IMR-90 (cell line): ENCODE data around the gene CLEC6A. TPM values are rescaled to one million over a fixed set of nuclear protein-coding genes. Genes with fewer than 3 reads are reported as not detected.

Source experiments
- ATAC-seq: fragments of 200-7000 bp; cut with Tn5 transposase; 2 replicates; pipeline ENCODE4 v1.9.1; 2020; ENCODE audit warnings: low read depth, mild to moderate bottlenecking, moderate library complexity
- BruUV-seq: library from RNA; stranded (reverse); fragments of 400-500 nt; replicated peaks from 2 replicates; lab custom pipeline; 2021; lab: Mats Ljungman, UMichigan
- CTCF ChIA-PET: fragments of 300-600 bp; formaldehyde crosslinking; extraction: SDS; loops from one replicate; lab custom pipeline; 2021; ENCODE audit warnings: antibody characterized with exemption; lab: Yijun Ruan, JAX
- POLR2A ChIA-PET: fragments of 300-600 bp; sonication (Branson Sonifier 250); formaldehyde crosslinking; loops from one replicate; lab custom pipeline; 2022; ENCODE audit warnings: antibody characterized with exemption; ENCODE audit not compliant: unreplicated experiment; lab: Charles Lee
- DNase-seq: peaks from one replicate; pipeline ENCODE4 v3.0.0; 2013
- H2AFZ ChIP-seq: replicated peaks from 2 replicates; pipeline ENCODE3; 2013; ENCODE audit warnings: low read length, mild to moderate bottlenecking; ENCODE audit not compliant: poor library complexity
- H2AK5ac ChIP-seq: 2 replicates; pipeline ENCODE4 v1.6.1; 2013; ENCODE audit warnings: low read depth, low read length, inconsistent platforms
- H2AK9ac ChIP-seq: replicated peaks from 2 replicates; pipeline ENCODE3; 2013; ENCODE audit warnings: mild to moderate bottlenecking, low read depth, low read length, moderate library complexity; ENCODE audit not compliant: poor library complexity
- H2BK120ac ChIP-seq: 2 replicates; pipeline ENCODE4 v1.6.1; 2013; ENCODE audit warnings: low read depth, low read length, inconsistent platforms
- H2BK15ac ChIP-seq: 3 replicates; pipeline ENCODE4 v1.6.1; 2013; ENCODE audit warnings: low read depth, low read length, inconsistent platforms
- H2BK20ac ChIP-seq: 2 replicates; pipeline ENCODE4 v1.6.1; 2013; ENCODE audit warnings: low read depth, mild to moderate bottlenecking, inconsistent platforms, low read length, moderate library complexity
- H2BK5ac ChIP-seq: 2 replicates; pipeline ENCODE4 v1.6.1; 2013; ENCODE audit warnings: mild to moderate bottlenecking, low read depth, low read length, inconsistent platforms; ENCODE audit not compliant: poor library complexity, severe bottlenecking
- H3K14ac ChIP-seq: replicated peaks from 2 replicates; pipeline ENCODE4 v1.6.1; 2013; ENCODE audit warnings: low read depth, low read length, inconsistent platforms
- H3K18ac ChIP-seq: 2 replicates; pipeline ENCODE4 v1.6.1; 2013; ENCODE audit warnings: low read depth, low read length, control low read depth
- H3K23ac ChIP-seq: 2 replicates; pipeline ENCODE4 v1.6.1; 2013; ENCODE audit warnings: low read depth, low read length, inconsistent platforms
- H3K27ac ChIP-seq: 2 replicates; pipeline ENCODE4 v1.5.1; 2013; ENCODE audit warnings: mild to moderate bottlenecking, control low read depth, low read length; ENCODE audit not compliant: insufficient read depth
- H3K27me3 ChIP-seq: 2 replicates; pipeline ENCODE4 v1.6.1; 2013; ENCODE audit warnings: low read length; ENCODE audit not compliant: control insufficient read depth, insufficient read depth
- H3K36me3 ChIP-seq: 2 replicates; pipeline ENCODE4 v1.6.1; 2013; ENCODE audit warnings: low read length, mixed read lengths; ENCODE audit not compliant: control insufficient read depth, insufficient read depth
- H3K4ac ChIP-seq: 2 replicates; pipeline ENCODE4 v1.6.1; 2013; ENCODE audit warnings: low read depth, low read length, inconsistent platforms
- H3K4me1 ChIP-seq: 2 replicates; pipeline ENCODE4 v1.6.1; 2013; ENCODE audit warnings: low read length, mixed read lengths; ENCODE audit not compliant: control insufficient read depth, insufficient read depth
- H3K4me2 ChIP-seq: 2 replicates; pipeline ENCODE4 v1.6.1; 2013; ENCODE audit warnings: low read depth, mild to moderate bottlenecking, control low read depth, low read length, moderate library complexity
- H3K4me3 ChIP-seq: 2 replicates; pipeline ENCODE4 v1.5.1; 2013; ENCODE audit warnings: low read depth, mild to moderate bottlenecking, control low read depth, low read length, moderate library complexity; ENCODE audit not compliant: insufficient read depth
- H3K56ac ChIP-seq: 2 replicates; pipeline ENCODE4 v1.6.1; 2013; ENCODE audit warnings: low read length, inconsistent platforms; ENCODE audit not compliant: insufficient read depth; ENCODE audit errors: extremely low read depth
- H3K79me1 ChIP-seq, 2 experiments: 2 replicates each; pipeline ENCODE4 v1.6.1; 2013; ENCODE audit warnings: low read length in 2 of 2, inconsistent platforms in 1 of 2, low read depth in 1 of 2
- H3K9ac ChIP-seq: 2 replicates; pipeline ENCODE4 v1.6.1; 2013; ENCODE audit warnings: low read depth, low read length, control low read depth
- H3K9me1 ChIP-seq: 2 replicates; pipeline ENCODE4 v1.6.1; 2013; ENCODE audit warnings: low read length, inconsistent platforms; ENCODE audit not compliant: insufficient read depth
- H3K9me3 ChIP-seq: 2 replicates; pipeline ENCODE4 v1.6.1; 2013; ENCODE audit warnings: low read length; ENCODE audit not compliant: control insufficient read depth, insufficient read depth
- H4K20me1 ChIP-seq: 2 replicates; pipeline ENCODE4 v1.6.1; 2013; ENCODE audit warnings: low read length, inconsistent platforms; ENCODE audit not compliant: insufficient read depth
- H4K5ac ChIP-seq: 2 replicates; pipeline ENCODE4 v1.6.1; 2013; ENCODE audit warnings: mild to moderate bottlenecking, low read depth, low read length, control low read depth
- H4K8ac ChIP-seq, 2 experiments: 2 replicates each; pipeline ENCODE4 v1.6.1; 2013; ENCODE audit warnings: low read depth in 2 of 2, low read length in 2 of 2, control low read depth in 1 of 2, inconsistent platforms in 1 of 2
- H4K91ac ChIP-seq: 2 replicates; pipeline ENCODE4 v1.6.1; 2013; ENCODE audit warnings: low read depth, low read length, inconsistent platforms; ENCODE audit not compliant: insufficient read depth
- MAFK ChIP-seq: IDR thresholded peaks from 2 replicates; pipeline ENCODE4 v1.6.1; 2012; ENCODE audit warnings: low read depth, low read length, improper control_type of control experiment
- RFX5 ChIP-seq: IDR thresholded peaks from 2 replicates; pipeline ENCODE4 v1.8.0; 2012; ENCODE audit warnings: low read depth, mild to moderate bottlenecking, low read length, moderate library complexity
- WGBS, 2 experiments: methylation state at CpG; one replicate each; pipeline versions ENCODE4 v1.1.5 to v1.1.7; 2013; ENCODE audit warnings: missing lambda C conversion rate in 2 of 2; ENCODE audit not compliant: insufficient read length in 1 of 2; ENCODE audit errors: extremely low coverage in 2 of 2; 5-methylcytosine and 5-hydroxymethylcytosine counted together
- dilution Hi-C: fragments of 300-500 bp; cut with HindIII; formaldehyde crosslinking; loops from one replicate; pipeline ENCODE4 v1.14.3; 2018; ENCODE audit warnings: low sequenced_read_pairs; ENCODE audit not compliant: unreplicated experiment
- in situ Hi-C: fragments of 300-500 bp; cut with MboI; formaldehyde crosslinking; loops from 3 replicates; pipeline ENCODE4 v1.14.3; 2019; ENCODE audit warnings: low sequenced_read_pairs, inconsistent platforms, mixed read lengths
- intact Hi-C: fragments of 100-400 bp; cut with micrococcal nuclease; formaldehyde crosslinking; loops from 2 replicates; pipeline ENCODE4 v1.10.0; 2022
- polyA plus RNA-seq, 3 experiments: library from polyadenylated mRNA; depleted of rRNA; stranded (reverse); fragments of >200 nt; gene quantifications; 2 replicates each; pipeline ENCODE4 v1.2.3, GENCODE V29; 2012; ENCODE audit warnings: low replicate concordance in 1 of 3
- total RNA-seq: library from RNA; depleted of rRNA; stranded (reverse); fragments of >200 nt; gene quantifications from 2 replicates; pipeline ENCODE4 v1.2.3, GENCODE V29; 2012

The CLEC6A gene
- total and polyA plus RNA-seq, 2 of the 4 experiments (the other 2 are of a cell fraction), result not detected

- in situ Hi-C loops (no loop called here), intact Hi-C loops (no loop called here), dilution Hi-C loops (no loop called here)
- DNase-seq (no peak), ATAC-seq (no peak)
- Histone ChIP-seq H3K18ac (no peak overlapping the region), H2BK5ac (no peak overlapping the region), H3K23ac (no peak overlapping the region), H3K9me3 (no peaks in the 10 kb centered on the region), H3K56ac (no peak overlapping the region), H3K4me2 (no peak overlapping the region), H3K9me1 (no peaks in the 10 kb centered on the region), H4K91ac (no peak overlapping the region), H3K4ac (no peak overlapping the region), H2AK5ac (no peak overlapping the region), H3K9ac (no peak overlapping the region), H2BK15ac (no peak overlapping the region), H3K4me3 (no peak overlapping the region), H4K8ac (no peak overlapping the region), H3K27ac (no peak overlapping the region), H3K79me1 (no peaks in the 10 kb centered on the region), H3K27me3 (no peaks in the 10 kb centered on the region), H2AFZ (no peak overlapping the region), H2AK9ac (no peak overlapping the region), H4K5ac (no peak overlapping the region), H3K14ac (no peak overlapping the region), H3K36me3 (no peaks in the 10 kb centered on the region), H3K4me1 (no peaks in the 10 kb centered on the region), H4K20me1 (no peaks in the 10 kb centered on the region), H2BK20ac (no peak overlapping the region), H2BK120ac (no peak overlapping the region)
- ChIA-PET CTCF (no interaction called here), POLR2A (no interaction called here)
- BruUV-seq, result no TSS peak
- TF ChIP-seq MAFK (peak; percentile 71), RFX5 (no peak)
- WGBS, 2 experiments, result no CpG with 5 or more reads among the region's 1 CpG
Measured at GRCh38 chr12:8471090-8471489, 15.3 kb downstream of the CLEC6A start.
